SK-N-SH (cell line): Measurements from ENCODE around the gene MED7. TPM values are rescaled to one million over a fixed set of nuclear protein-coding genes. Genes with fewer than 3 reads are reported as not detected.
"Not testable (repeated sequence)": the region's sequence is repeated elsewhere in the genome, so short reads cannot be mapped to it uniquely, and the experiment has no call there.

Experiments
- CTCF ChIA-PET: fragments of 300-600, 350-600 bp; formaldehyde crosslinking; extraction: SDS; loops from one replicate; lab custom pipeline; 2021; lab: Yijun Ruan, JAX
- POLR2A ChIA-PET: fragments of 350-600 bp; sonication (Branson Sonifier 250); formaldehyde crosslinking; extraction: SDS; loops from one replicate; lab custom pipeline; 2020; ENCODE audit warnings: antibody characterized with exemption, inconsistent platforms; lab: Yijun Ruan, JAX
- DNase-seq: peaks from one replicate; pipeline ENCODE4 v3.0.0; 2012
- H2AFZ ChIP-seq: fragments of 200-600 bp; sonication (generic); 2 replicates; pipeline ENCODE4 v1.8.1; 2016; ENCODE audit warnings: antibody characterized with exemption, mild to moderate bottlenecking, low read depth
- H3F3A ChIP-seq: fragments of 200-600 bp; sonication (generic); replicated peaks from 2 replicates; pipeline ENCODE3; 2016; ENCODE audit warnings: antibody characterized with exemption, mild to moderate bottlenecking; ENCODE audit not compliant: insufficient read depth
- H3K27ac ChIP-seq, 2 experiments: fragments of 200-500 bp in 1 of 2; fragments of 200-600 bp in 1 of 2; sonication (Bioruptor generic) in 1 of 2; sonication (generic), shearing (Covaris generic) in 1 of 2; 2 replicates each; pipeline versions ENCODE4 v1.5.1 to v1.6.1; 2014 to 2016; ENCODE audit warnings: low read depth in 2 of 2, inconsistent platforms in 1 of 2, low read length in 1 of 2, mild to moderate bottlenecking in 1 of 2, mixed read lengths in 1 of 2
- H3K27me3 ChIP-seq: fragments of 200-600 bp; sonication (generic), shearing (Covaris generic); 2 replicates; pipeline ENCODE4 v1.6.1; 2016; ENCODE audit warnings: mixed run types; ENCODE audit not compliant: insufficient read depth
- H3K36me3 ChIP-seq, 2 experiments: fragments of 200-500 bp in 1 of 2; fragments of 200-600 bp in 1 of 2; sonication (Bioruptor generic) in 1 of 2; sonication (generic) in 1 of 2; replicated peaks in 1 of 2; 2 replicates each; pipeline versions ENCODE3 to v1.5.1; 2014 to 2016; ENCODE audit warnings: low read length in 1 of 2, mild to moderate bottlenecking in 1 of 2; ENCODE audit not compliant: insufficient read depth in 2 of 2, control insufficient read depth in 1 of 2
- H3K4me1 ChIP-seq, 2 experiments: fragments of 200-500 bp in 1 of 2; fragments of 200-600 bp in 1 of 2; sonication (Bioruptor generic) in 1 of 2; sonication (generic), shearing (Covaris generic) in 1 of 2; 2 replicates each; pipeline versions ENCODE4 v1.5.1 to v1.6.1; 2014 to 2016; ENCODE audit warnings: low read depth in 1 of 2, low read length in 1 of 2, mixed run types in 1 of 2; ENCODE audit not compliant: insufficient read depth in 2 of 2, control insufficient read depth in 1 of 2
- H3K4me2 ChIP-seq: fragments of 200-600 bp; sonication (generic), shearing (Covaris generic); 2 replicates; pipeline ENCODE4 v1.6.1; 2017; ENCODE audit warnings: mixed run types
- H3K4me3 ChIP-seq, 2 experiments: fragments of 200-500 bp in 1 of 2; fragments of 200-600 bp in 1 of 2; sonication (Bioruptor generic) in 1 of 2; sonication (generic), shearing (Covaris generic) in 1 of 2; 2 replicates each; pipeline versions ENCODE4 v1.5.1 to v1.8.1; 2014 to 2016; ENCODE audit warnings: low read depth in 2 of 2, inconsistent platforms in 1 of 2, low read length in 1 of 2, mild to moderate bottlenecking in 1 of 2, mixed read lengths in 1 of 2, moderate library complexity in 1 of 2
- H3K79me2 ChIP-seq: fragments of 200-600 bp; sonication (generic); 2 replicates; pipeline ENCODE4 v1.8.1; 2017; ENCODE audit warnings: mild to moderate bottlenecking; ENCODE audit not compliant: insufficient read depth
- H3K9ac ChIP-seq: fragments of 200-600 bp; sonication (generic); 2 replicates; pipeline ENCODE4 v1.6.1; 2017; ENCODE audit warnings: mixed run types
- H3K9me2 ChIP-seq: fragments of 200-600 bp; sonication (generic); 2 replicates; pipeline ENCODE4 v1.6.1; 2017; ENCODE audit warnings: mixed run types
- H3K9me3 ChIP-seq: fragments of 200-600 bp; sonication (generic); 2 replicates; pipeline ENCODE4 v1.6.1; 2017; ENCODE audit warnings: mixed run types, mild to moderate bottlenecking, moderate library complexity
- H4K20me1 ChIP-seq: fragments of 200-600 bp; sonication (generic); 2 replicates; pipeline ENCODE4 v1.6.1; 2017; ENCODE audit warnings: mild to moderate bottlenecking, mixed run types; ENCODE audit not compliant: insufficient read depth
- CTCF ChIP-seq: fragments of 200-600 bp; sonication (generic); IDR thresholded peaks from 2 replicates; pipeline ENCODE4 v1.6.1; 2017; ENCODE audit warnings: antibody characterized with exemption, mild to moderate bottlenecking, moderate library complexity
- EP300 ChIP-seq, 2 experiments: IDR thresholded peaks; 2 replicates each; pipeline versions ENCODE4 v1.4.0 to v1.6.1; 2012; ENCODE audit warnings: borderline replicate concordance in 1 of 2, low read depth in 1 of 2, low read length in 1 of 2
- FOXM1 ChIP-seq: IDR thresholded peaks from 2 replicates; pipeline ENCODE4 v1.4.0; 2012; ENCODE audit warnings: low read depth, mild to moderate bottlenecking
- JUND ChIP-seq: IDR thresholded peaks from 2 replicates; pipeline ENCODE4 v1.4.0; 2012
- NFIC ChIP-seq: IDR thresholded peaks from 2 replicates; pipeline ENCODE4 v1.4.0; 2012; ENCODE audit warnings: borderline replicate concordance
- PBX3 ChIP-seq: IDR thresholded peaks from 2 replicates; pipeline ENCODE4; 2012
- POLR2AphosphoS5 ChIP-seq: IDR thresholded peaks from 2 replicates; pipeline ENCODE4 v1.6.1; 2012; ENCODE audit warnings: low read depth, low read length
- SIN3A ChIP-seq: IDR thresholded peaks from 2 replicates; pipeline ENCODE4 v1.6.1; 2012; ENCODE audit warnings: low read depth, mild to moderate bottlenecking, low read length, moderate library complexity, borderline replicate concordance
- ZBTB33 ChIP-seq: IDR thresholded peaks from 2 replicates; pipeline ENCODE4 v1.4.0; 2012; ENCODE audit warnings: low read depth, borderline replicate concordance
- WGBS: methylation state at CpG from one replicate; pipeline ENCODE4 v1.1.6; 2017; ENCODE audit warnings: low lambda C conversion rate; 5-methylcytosine and 5-hydroxymethylcytosine counted together
- polyA plus RNA-seq, 3 experiments: library from polyadenylated mRNA; depleted of rRNA; stranded (reverse); fragments of >200 nt; gene quantifications; 2 replicates each; pipeline ENCODE4 v1.2.3, GENCODE V29; 2012

MED7 gene
- polyA plus RNA-seq, 1 of the 3 experiments (the other 2 are of a cell fraction) = 5.3 TPM

- TF ChIP-seq CTCF (no peak), ZBTB33 (no peak), POLR2AphosphoS5 (no peak), JUND (no peak), PBX3 (no peak), NFIC (no peak)
Measured at GRCh38 chr5:157186309-157187045, 43.8 kb upstream of the MED7 start (continued).

- H3K9me3 ChIP-seq, H3K36me3 ChIP-seq, H3K27ac ChIP-seq, H3K27me3 ChIP-seq, H4K20me1 ChIP-seq, H3F3A ChIP-seq, DNase-seq, H3K4me1 ChIP-seq, H3K4me2 ChIP-seq, H3K79me2 ChIP-seq, CTCF ChIA-PET, H3K4me3 ChIP-seq, H3K9me2 ChIP-seq, H3K9ac ChIP-seq, POLR2A ChIA-PET, H2AFZ ChIP-seq: not testable (repeated sequence)
- 61% methylated on average over 6 of the region's 6 CpGs for WGBS
Measured at GRCh38 chr5:157185122-157185521, 42.5 kb upstream of the MED7 start.

- ChIA-PET CTCF (no interaction called here), POLR2A (no interaction called here)
- Histone ChIP-seq H3K9ac (no peak overlapping the region), H3K9me3 (no peaks in the 10 kb centered on the region), H3F3A (no peaks in the 10 kb centered on the region), H4K20me1 (no peaks in the 10 kb centered on the region), H3K79me2 (no peaks in the 10 kb centered on the region), H3K36me3 (no peaks in the 10 kb centered on the region), H3K4me1 (no peaks in the 10 kb centered on the region), H3K27me3 (no peaks in the 10 kb centered on the region; the same call in 1 of the 2 replicates), H3K4me2 (no peak overlapping the region), H2AFZ (no peak overlapping the region), H3K27ac (no peak overlapping the region), H3K9me2 (no peaks in the 10 kb centered on the region), H3K4me3 (no peak overlapping the region)
- TF ChIP-seq FOXM1 (no peak), EP300 (IDR thresholded peaks at IDR 0.05; ENCODE audit: borderline replicate concordance in 1 of 2, low read depth in 1 of 2, low read length in 1 of 2) (no peak), SIN3A (no peak)
- no peak for DNase-seq
- 26% methylated on average over 8 of the region's 8 CpGs for WGBS
Measured at GRCh38 chr5:157184117-157184670, 41.5 kb upstream of the MED7 start.
